LHCN-M2 (cell line): ENCODE results near the gene RAI1. TPM values are rescaled to one million over a fixed set of nuclear protein-coding genes. Genes with fewer than 3 reads are reported as not detected.
"Not testable (repeated sequence)": the region's sequence is repeated elsewhere in the genome, so short reads cannot be mapped to it uniquely, and the experiment has no call there.

Experiments used
- DNase-seq: peaks from one replicate; pipeline ENCODE4 v3.0.0-alpha.2; 2012; ENCODE audit warnings: low read depth
- total RNA-seq: library from RNA; depleted of rRNA; stranded (reverse); fragments of >200 nt; gene quantifications from 2 replicates; pipeline ENCODE4 v1.2.3, GENCODE V29; 2014

The RAI1 gene
- total RNA-seq, 1 experiment from 2014 or later = 10.3 TPM

GRCh38 chr17:17663160-17664063 is 17.8 kb upstream of the RAI1 start:
- peak; percentile 93 for DNase-seq

GRCh38 chr17:17664064-17664452 is 17.2 kb upstream of the RAI1 start:
- no peak for DNase-seq

GRCh38 chr17:17665255-17665654 is 16.0 kb upstream of the RAI1 start:
- no peak for DNase-seq

GRCh38 chr17:17666111-17666714 is 15.0 kb upstream of the RAI1 start:
- DNase-seq = peak; percentile 50

- DNase-seq = no peak
Measured at GRCh38 chr17:17667231-17667630, 14.0 kb upstream of the RAI1 start.

GRCh38 chr17:17667947-17668346 is 13.3 kb upstream of the RAI1 start:
- no peak for DNase-seq

- DNase-seq = no peak
Measured at GRCh38 chr17:17668358-17668757, 12.9 kb upstream of the RAI1 start.

- DNase-seq = no peak
Measured at GRCh38 chr17:17668775-17669579, 12.3 kb upstream of the RAI1 start.

GRCh38 chr17:17669580-17670235 is 11.6 kb upstream of the RAI1 start:
- DNase-seq = no peak

- no peak for DNase-seq
Measured at GRCh38 chr17:17670701-17671305, 10.5 kb upstream of the RAI1 start.

GRCh38 chr17:17671369-17672129 is 9.7 kb upstream of the RAI1 start:
- DNase-seq = no peak

- no peak for DNase-seq
Measured at GRCh38 chr17:17672453-17673368, 8.5 kb upstream of the RAI1 start.

GRCh38 chr17:17675416-17675815 is 5.8 kb upstream of the RAI1 start:
- DNase-seq = no peak

GRCh38 chr17:17675925-17676534 is 5.2 kb upstream of the RAI1 start:
- no peak for DNase-seq

- DNase-seq = no peak
Measured at GRCh38 chr17:17676752-17677151, 4.5 kb upstream of the RAI1 start.

- DNase-seq = no peak
Measured at GRCh38 chr17:17677299-17678040, 3.8 kb upstream of the RAI1 start.

- not testable (repeated sequence) for DNase-seq
Measured at GRCh38 chr17:17678063-17678699, 3.1 kb upstream of the RAI1 start.

GRCh38 chr17:17679243-17679642 is 2.0 kb upstream of the RAI1 start:
- DNase-seq = no peak
